Epithelial cell of proximal tubule (primary cell): Measurements from ENCODE around the gene RBKS. TPM values are rescaled to one million over a fixed set of nuclear protein-coding genes. Genes with fewer than 3 reads are reported as not detected.

Experiments used
- DNase-seq: peaks from one replicate; pipeline ENCODE4 v3.0.0-alpha.2; 2011; ENCODE audit warnings: low read depth
- H3K4me3 ChIP-seq: 2 replicates; pipeline ENCODE4 v1.5.1; 2011; ENCODE audit warnings: low read depth, mild to moderate bottlenecking, low read length
- CTCF ChIP-seq: conservative IDR thresholded peaks from 2 replicates; pipeline ENCODE4 v1.5.1; 2012; ENCODE audit warnings: low read depth, mild to moderate bottlenecking, low read length
- total RNA-seq: library from RNA; depleted of rRNA; stranded (reverse); fragments of >200 nt; gene quantifications from 2 replicates; pipeline ENCODE4 v1.2.3, GENCODE V29; 2015

Gene RBKS
- total RNA-seq, 1 donor from 2014 or later: 2.7 TPM

GRCh38 chr2:27797841-27798240 lies 92.3 kb downstream of the RBKS start:
- H3K4me3 ChIP-seq: no peak overlapping the region
- no peak for DNase-seq
- TF ChIP-seq CTCF: no peak

- H3K4me3 ChIP-seq: no peak overlapping the region
- DNase-seq: no peak
- no peak for TF ChIP-seq CTCF
Observed at GRCh38 chr2:27796791-27797765, 93.1 kb downstream of the RBKS start.

GRCh38 chr2:27795868-27796277 lies 94.3 kb downstream of the RBKS start:
- no peak overlapping the region for H3K4me3 ChIP-seq
- no peak for TF ChIP-seq CTCF
- DNase-seq: no peak

GRCh38 chr2:27795093-27795834 lies 94.9 kb downstream of the RBKS start:
- no peak for TF ChIP-seq CTCF
- no peak overlapping the region for H3K4me3 ChIP-seq
- no peak for DNase-seq

- DNase-seq: no peak
- TF ChIP-seq CTCF: no peak
- H3K4me3 ChIP-seq: no peak overlapping the region
Observed at GRCh38 chr2:27792759-27793158, 97.4 kb downstream of the RBKS start.

GRCh38 chr2:27790796-27791195 lies 99.4 kb downstream of the RBKS start:
- no peak for DNase-seq
- no peak for TF ChIP-seq CTCF
- H3K4me3 ChIP-seq: no peak overlapping the region
